ENCODE measurements around the gene GLRX. TPM values are rescaled to one million over a fixed set of nuclear protein-coding genes. Genes with fewer than 3 reads are reported as not detected.
"Not testable (repeated sequence)": the region's sequence is repeated elsewhere in the genome, so short reads cannot be mapped to it uniquely, and the experiment has no call there.

The GLRX gene, protein sequence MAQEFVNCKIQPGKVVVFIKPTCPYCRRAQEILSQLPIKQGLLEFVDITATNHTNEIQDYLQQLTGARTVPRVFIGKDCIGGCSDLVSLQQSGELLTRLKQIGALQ
- total RNA-seq (ENCODE audit: low replicate concordance), result 13.3 and 31.6 TPM in 2 replicates

DNA sequence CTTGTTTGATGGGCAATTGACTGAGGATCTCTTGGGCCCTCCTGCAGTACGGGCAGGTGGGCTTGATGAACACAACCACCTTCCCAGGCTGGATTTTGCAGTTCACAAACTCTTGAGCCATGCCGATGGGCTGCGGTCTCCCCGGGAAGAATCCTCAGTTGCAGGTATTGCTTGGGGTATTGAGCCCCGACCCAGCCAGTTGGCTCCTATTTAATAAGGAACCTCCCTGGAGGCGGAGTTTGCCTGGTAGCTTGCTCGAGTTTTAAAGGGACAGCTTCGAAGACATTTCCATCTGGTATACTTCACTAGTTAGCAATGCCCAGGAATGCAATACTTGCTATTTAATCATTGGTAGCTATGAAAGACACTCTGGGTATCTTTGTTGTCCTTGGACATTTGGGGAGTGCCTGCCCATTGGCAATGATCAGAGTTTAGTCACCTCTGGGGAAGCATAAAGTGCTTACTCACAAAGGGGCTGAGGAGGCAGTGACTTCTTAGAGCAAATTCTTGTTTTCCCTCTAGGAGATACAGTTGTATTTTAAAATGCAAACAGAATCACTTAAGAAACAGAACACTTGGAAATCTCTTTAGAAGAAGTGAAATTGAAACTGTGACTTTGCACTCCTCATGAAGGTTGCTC lies at the start of gene GLRX:
Gene GLRX (minus strand): TSS at position 185 of the 640 bp plus-strand sequence. CDS start 64 bp downstream, at position 121.
- TF ChIP-seq, protein P1, sequence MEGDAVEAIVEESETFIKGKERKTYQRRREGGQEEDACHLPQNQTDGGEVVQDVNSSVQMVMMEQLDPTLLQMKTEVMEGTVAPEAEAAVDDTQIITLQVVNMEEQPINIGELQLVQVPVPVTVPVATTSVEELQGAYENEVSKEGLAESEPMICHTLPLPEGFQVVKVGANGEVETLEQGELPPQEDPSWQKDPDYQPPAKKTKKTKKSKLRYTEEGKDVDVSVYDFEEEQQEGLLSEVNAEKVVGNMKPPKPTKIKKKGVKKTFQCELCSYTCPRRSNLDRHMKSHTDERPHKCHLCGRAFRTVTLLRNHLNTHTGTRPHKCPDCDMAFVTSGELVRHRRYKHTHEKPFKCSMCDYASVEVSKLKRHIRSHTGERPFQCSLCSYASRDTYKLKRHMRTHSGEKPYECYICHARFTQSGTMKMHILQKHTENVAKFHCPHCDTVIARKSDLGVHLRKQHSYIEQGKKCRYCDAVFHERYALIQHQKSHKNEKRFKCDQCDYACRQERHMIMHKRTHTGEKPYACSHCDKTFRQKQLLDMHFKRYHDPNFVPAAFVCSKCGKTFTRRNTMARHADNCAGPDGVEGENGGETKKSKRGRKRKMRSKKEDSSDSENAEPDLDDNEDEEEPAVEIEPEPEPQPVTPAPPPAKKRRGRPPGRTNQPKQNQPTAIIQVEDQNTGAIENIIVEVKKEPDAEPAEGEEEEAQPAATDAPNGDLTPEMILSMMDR (IDR thresholded peaks at IDR 0.05; ENCODE audit: insufficient read depth, low read length), result no peak
- DNase-seq (ENCODE audit: low read depth), result peak; percentile 97
- H3K4me3 ChIP-seq (ENCODE audit: low read depth, low read length), result peak within 1 kb of the TSS; percentile 94

DNA sequence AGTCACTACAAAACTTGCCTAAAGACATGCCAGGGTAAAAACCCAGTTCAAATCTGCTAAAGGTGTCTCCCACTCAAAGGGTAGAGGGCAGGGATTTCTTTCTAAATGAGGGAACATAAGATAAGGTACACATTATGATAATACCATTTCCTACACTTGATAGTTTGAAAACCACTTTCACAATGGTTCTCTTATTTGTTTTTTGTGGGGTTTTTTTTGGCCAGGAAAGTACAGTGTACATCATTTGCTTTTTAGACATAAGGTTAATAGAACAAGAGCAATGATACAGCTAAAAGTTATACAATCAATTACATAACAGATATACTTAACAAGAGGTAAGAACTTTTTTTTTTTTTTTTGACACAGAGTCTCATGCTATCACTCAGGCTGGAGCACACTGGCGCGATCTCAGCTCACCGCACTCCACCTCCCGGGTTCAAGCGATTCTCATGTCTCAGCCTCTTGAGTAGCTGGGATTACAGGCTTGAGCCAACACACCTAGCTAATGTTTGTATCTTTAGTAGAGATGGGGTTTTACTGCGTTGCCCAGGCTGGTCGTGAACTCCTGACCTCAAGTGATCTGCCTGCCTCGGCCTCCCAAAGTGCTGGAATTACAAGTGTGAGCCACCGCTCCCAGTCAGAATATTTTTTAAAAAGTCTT lies 48.8 kb upstream of the GLRX start:
- TF ChIP-seq, protein P1 (IDR thresholded peaks at IDR 0.05; ENCODE audit: insufficient read depth, low read length), result no peak
- H3K4me3 ChIP-seq (ENCODE audit: low read depth, low read length), result no peak overlapping the region
- no peak for DNase-seq (ENCODE audit: low read depth)

DNA sequence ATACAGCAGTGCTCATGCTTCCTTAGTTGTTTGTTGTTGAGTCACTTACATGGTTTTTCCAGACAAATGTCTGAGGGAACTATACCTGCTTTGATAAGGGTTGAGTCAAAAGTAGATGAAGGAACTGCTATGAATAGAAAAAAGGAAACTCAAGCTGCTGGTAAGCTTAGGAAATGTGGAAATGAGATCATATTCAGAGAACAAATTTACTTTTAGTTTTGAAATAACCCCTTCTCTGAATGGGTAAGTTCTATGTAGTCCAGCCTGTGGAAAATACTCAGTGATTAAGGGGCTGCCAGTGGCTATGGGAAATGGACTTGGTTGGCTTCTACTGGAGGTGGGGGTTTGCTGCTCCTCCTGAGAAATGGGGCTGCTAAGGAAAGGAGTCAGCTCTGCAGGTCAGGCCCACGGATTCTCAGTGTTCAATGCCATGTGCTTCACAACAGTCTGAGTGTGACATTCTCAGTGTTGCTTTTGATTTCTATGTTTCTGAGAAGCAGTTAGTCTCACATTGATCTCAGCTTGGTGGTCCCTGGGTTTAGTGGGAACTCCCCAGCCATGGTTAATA lies 47.7 kb upstream of the GLRX start:
- peak; percentile 63 for DNase-seq (ENCODE audit: low read depth)
- TF ChIP-seq, protein P1 (IDR thresholded peaks at IDR 0.05; ENCODE audit: insufficient read depth, low read length), result no peak
- no peak overlapping the region for H3K4me3 ChIP-seq (ENCODE audit: low read depth, low read length)

DNA sequence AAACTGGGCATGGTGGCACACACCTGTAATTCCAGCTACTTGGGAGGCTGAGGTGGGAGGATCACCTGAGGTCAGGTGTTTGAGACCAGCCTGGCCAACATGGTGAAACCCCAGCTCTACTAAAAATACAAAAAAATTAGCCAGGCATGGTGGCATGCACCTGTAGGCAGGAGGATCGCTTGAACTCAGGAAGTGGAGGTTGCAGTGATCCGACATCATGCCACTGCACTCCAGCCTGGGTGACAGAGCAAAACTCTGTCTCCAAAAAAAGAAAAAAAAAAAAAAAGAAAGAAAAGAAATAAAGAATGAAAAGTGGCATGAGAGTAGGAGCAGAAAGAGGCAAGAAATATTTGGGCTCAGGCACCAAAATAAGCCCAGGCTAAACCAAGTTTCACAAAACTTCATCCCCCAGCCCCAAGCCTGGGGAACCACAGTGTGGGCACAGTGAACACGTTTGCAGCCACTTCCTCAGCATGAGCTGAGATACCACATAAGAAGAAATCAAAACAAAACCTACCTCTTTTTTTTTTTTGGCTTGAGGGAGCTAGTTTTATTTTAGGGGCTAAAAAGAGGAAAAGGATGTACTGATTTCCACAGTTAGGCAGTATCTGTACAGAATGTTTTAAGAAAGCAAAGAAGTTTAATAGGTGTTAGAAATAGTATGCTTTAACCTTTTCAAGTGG lies 46.8 kb upstream of the GLRX start:
- not testable (repeated sequence) for DNase-seq (ENCODE audit: low read depth); H3K4me3 ChIP-seq (ENCODE audit: low read depth, low read length)

DNA sequence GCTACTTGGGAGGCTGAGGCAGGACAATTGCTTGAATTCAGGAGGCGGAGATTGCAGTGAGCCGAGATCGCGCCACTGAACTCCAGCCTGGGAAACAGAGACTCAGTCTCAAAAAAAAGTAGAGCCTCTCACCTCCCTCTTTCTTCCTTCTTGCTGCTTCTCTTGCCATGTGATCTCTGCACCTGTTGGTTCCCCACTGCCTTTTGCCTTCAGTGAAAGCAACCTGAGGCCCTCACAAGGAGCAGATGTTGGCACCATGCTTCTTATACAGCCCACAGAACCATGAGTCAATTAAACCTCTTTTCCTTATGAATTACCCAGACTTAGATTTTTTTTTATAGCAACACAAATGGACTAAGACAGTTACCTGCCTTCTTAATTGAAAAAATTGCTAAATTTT lies 45.6 kb upstream of the GLRX start:
- TF ChIP-seq, protein P1 (IDR thresholded peaks at IDR 0.05; ENCODE audit: insufficient read depth, low read length), result no peak
- DNase-seq (ENCODE audit: low read depth), result no peak
- H3K4me3 ChIP-seq (ENCODE audit: low read depth, low read length), result no peak overlapping the region

DNA sequence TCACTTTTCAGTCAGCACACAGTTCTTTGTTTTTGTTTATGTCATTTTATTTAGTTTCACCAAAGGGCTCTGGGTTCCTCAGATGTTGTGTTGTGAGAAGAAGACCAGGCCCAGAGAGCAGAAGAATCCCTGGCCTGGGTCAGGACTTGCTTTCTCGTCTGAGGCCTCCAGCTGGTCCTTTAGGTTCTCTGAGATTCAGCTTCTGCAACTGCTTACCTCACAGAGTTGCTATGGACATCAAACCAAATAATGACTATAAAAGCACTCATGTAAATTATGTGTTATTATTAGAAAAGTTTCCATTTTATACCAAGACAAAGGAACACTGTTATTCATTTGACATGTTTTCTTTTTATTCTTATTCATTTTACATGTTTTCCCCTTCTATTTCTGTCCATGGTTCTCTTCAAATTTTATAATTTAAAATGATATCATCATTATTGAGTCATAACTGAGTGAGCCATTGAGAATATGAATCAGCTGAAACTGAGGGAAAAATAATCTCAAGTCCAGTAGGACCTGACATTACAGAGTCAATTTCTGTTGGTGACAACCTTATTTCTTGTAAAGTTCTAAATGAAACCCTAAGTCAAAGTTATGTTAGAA lies 44.0 kb upstream of the GLRX start:
- no peak overlapping the region for H3K4me3 ChIP-seq (ENCODE audit: low read depth, low read length)
- no peak for DNase-seq (ENCODE audit: low read depth)
- TF ChIP-seq, protein P1 (IDR thresholded peaks at IDR 0.05; ENCODE audit: insufficient read depth, low read length), result no peak

Measured in fibroblast of the aortic adventitia (primary cell).